NCI-H524 (cell line): ENCODE data around the gene ADAM11.

Experiments
- DNase-seq, 2 experiments: peaks; one replicate each; lab custom pipeline; 2025; lab: John Stamatoyannopoulos, UW

ADAM11 gene

DNA sequence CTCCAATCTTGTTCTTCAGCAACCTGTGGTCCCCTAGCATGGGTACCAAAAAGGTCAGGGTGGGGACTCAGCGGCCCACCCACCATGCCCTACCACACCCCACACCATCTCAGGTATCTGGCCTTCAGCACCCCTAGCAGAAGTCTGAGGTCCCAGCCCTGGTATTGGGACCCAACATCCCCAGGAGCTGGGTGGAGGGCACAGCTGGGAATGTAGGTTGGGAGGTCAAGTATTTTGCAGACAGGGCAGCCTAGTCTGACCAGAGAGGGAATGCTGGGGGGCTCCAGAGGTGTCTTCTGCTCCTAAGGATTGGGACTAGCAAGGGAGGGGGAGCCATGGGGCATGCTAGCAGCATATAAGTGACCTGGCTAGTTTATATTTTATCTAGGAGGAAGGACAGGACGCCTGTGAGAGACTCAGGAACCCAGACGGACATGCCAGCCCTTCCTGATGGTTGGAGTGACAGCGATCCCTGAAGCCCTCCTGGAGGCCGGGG, 822 bp upstream of the ADAM11 start:
- no peak for DNase-seq

DNA sequence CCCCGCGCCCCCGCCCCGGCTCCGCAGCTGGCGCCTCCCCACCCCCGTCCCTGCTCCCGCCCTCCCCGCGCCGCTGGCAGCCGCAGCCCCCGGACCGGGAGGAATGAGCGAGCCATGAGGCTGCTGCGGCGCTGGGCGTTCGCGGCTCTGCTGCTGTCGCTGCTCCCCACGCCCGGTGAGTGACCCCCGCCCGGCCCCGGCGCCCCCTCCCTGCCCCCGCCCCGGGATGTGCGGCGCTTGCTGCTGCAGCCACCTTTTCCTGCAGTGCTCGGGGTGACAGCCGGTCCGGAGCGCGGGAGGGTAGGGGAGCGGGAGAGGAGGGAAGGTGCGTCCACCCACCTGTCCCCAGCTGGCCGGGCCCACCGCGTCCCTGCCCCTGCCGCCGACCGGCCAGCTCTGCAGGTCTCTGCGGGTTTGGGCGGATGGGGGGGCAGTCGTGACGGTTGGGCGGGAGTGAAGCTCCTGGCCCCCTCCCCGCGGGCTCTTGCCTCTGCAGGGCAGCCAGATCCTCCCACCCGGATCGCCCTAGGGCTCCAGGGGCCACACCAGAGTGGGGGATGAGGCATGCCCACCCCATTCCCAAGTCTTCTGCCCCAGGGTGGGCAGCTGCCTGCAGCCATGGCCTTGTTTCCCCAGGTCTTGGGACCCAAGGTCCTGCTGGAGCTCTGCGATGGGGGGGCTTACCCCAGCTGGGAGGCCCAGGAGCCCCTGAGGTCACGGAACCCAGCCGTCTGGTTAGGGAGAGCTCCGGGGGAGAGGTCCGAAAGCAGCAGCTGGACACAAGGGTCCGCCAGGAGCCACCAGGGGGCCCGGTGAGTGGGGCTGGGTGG, 513 bp downstream of the ADAM11 start:
- peak in 1 of 2 experiments; percentile 47 for DNase-seq

DNA sequence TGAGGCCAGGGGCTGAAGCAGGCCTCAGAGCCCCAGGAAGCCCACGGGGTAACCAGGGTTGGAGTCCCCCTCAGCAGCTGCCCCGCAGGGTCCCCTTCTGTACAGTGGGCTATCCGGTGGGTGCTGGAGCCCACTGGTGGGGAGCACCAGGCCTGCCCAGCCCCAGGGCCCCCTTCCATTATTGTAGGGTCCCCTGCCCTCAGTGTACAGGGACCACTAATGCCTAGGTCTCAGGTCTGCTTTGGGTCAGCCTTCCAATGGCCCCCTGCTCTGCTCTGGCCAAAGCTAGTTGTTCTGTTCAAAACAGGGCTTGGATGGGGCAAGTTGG, 1.1 kb downstream of the ADAM11 start:
- DNase-seq, result no peak

DNA sequence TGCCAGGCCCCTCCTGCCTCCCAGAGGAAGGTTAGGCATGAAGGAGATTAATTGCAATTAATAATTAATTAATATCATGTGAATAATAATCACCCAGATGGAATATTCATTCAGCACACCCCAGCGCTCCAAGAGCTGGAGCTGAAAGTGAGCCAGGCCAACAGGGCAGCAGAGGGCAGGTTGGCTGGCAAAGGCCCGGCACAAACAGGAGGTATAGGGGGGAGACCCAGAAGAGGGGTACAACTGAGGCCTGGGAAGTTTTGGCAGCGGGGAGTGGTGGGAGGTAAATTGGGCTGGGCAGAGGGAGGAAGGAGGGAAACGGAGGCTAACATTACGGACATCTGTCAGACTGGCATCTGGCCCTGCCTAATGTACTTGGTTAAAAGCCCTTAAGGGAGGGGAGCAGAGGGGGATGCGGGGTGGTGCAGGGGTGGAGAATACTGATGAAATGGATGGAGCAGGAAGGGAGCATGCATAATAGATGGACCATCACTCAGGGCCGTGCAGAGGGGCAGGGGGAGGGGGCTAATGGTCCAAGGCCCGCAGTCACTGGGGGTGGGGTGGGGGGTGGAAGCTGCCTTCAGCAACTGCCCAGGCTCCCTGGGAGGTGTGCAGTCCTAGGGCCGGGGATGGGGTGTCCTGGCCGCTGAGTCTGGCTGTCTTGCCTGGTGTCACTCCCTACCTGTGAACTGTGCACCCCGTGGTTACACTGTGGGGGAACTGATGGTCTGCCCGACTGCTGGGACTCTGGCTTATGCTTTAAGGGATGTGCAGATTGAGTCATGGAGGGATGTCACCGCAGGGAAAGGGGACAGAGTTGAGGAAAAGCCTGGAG, 1.9 kb downstream of the ADAM11 start:
- peak; percentile 73 to 85 for DNase-seq

DNA sequence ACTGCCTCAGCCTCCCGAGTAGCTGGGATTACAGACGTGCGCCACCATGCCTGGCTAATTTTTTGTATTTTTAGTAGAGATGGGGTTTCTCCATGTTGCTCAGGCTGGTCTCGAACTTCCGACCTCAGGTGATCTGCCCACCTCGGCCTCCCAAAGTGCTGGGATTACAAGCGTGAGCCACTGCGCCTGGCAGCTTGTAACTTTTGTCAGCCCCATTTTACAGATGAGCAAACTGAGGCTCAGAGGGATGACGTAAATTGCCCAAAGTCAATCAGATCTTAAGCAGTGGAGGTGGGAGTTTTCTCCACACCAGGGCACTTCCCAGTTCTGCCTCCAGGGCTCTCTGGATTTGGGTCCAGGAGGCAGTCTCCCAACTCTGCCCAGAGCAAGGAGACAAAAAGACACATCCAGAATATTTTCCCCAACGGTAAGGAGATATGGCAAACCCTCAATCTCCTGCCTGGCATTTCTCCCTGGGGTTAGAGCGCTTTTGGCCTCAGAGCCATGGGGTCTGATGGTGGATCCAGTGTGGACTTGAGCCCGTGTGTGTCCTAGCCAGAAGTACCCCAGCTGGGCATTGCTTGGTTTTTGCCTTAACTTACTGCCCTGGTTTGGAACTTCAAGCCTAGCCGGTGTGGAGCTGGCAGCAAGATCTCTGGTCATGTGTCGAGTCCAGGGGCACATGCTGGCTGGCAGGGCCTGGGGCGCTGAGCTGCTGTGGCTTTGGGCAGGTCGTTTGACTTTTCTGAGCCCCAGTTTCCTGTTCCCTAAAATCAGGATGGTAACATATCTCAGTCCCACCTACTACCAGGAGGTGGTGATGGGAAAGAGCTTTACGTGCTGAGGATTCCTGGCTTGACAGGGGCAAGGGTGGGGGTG, 3.4 kb downstream of the ADAM11 start:
- no peak for DNase-seq

DNA sequence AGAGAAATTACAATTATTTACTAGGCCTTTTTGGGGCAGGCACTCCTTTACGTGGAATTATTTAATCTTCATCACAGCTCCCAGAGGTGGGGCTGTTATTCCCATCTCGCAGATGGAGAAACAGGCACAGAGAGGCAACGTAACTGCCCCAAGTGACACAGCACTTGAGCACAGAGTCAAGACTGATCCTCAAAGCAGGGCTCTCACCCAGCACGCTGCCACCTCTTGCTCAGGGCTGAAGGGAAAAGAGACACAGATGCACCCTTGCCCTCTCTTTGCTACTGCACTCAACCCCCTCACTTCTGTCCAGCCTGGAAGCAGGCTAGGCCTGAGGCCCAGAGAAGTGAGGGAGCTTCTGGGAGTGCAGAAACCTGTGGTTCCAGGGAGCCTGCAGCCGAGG, 4.4 kb downstream of the ADAM11 start:
- DNase-seq, result no peak

DNA sequence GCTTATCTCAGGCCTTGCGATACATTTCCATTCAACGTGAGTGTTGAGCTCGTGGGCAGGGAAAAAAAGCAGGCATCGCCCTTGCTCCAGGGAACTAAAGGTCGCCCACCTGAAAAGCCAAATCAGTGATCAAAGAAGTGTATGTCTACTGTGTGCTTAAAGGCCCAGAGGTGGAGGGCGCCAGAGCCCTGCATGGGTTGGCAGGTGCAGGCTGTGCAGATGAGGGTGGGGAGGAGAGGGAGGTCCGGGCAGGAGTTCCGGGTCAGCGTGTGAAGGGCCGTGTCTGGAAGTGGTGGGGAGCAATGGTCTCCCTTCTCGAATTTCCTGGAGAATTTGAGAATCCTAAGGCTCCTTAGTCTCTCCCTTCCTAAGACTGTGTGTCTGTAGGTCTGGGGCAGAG, 7.2 kb downstream of the ADAM11 start:
- DNase-seq, result no peak

DNA sequence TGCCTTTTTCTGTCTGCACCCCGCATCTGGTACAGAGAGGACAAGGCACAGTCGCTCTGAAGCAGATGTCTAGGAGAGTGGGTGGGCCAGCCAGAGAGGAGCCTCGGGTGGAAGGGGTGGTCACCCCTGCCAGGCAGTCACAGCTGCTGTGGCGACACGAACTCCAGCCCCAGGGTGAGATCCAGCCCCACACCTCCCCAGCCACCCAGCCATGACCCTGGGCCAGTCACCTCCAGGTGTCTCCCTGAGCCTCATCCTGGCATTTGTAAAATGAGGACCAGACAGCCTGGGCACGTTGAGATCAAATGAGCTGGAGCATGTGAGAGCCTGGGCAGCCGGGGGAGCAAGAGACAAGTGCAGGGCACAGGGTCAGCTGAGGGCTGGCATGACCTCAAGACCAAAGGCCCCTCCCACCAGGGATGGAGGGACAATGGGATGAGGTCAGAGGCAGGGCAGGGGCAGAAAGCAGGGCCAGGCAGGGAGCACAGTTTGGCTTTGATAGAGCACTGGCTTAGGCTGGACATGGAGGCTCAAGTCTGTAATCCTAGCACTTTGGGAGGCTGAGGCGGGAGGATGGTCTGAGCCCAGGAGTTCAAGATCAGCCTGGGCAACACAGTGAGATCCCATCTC, 7.7 kb downstream of the ADAM11 start:
- no peak for DNase-seq

DNA sequence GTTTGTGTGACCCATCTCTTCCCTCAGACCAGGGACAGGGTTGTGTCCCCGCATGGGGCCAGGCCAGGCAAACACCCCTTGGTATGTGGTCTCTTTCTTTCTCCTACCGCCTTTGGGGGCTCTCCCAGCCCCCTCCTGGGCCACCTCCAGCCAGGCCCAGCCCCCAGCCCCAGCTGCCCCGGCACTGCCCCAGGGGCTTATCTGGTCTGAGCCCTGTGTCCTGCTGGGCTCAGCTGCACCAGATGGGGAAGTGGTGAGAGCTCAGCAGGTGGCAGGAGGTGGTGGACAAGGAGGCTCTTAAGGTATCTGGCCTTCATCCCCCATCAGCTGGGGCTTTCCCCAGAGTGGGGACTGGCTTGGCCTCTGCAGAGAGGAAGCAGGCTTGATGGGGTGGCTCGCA, 8.7 kb downstream of the ADAM11 start:
- peak; percentile 52 to 76 for DNase-seq

DNA sequence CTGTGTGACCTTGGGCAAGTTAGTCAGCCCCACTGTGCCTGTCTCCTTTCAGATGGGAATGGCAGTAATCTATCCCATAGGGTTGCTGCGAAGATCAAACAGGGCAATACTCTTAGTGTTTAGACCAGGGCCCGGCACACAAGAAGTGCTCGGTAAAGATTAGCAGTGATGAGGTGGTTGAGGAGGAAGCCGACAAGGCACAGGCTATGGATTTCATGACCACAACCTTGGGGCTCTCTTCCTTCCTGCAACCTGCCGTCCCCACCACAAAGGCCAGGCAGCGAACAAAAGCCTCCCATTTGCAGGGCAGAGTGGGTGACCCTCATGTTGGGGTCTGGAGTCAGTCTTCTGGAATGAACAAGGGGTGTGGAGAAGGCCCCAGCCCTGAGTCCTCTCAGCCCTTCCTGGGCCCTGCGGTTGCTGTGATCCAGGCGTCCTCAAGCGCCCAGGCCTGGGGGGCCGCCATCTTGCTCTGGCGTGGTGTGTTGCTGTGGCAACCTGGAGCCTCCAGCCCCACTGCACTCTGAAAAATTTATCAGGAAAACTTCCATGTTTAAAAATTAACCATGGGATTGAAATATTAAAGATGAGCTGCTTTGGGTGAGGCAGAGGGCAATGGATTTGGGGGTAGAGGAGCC, 9.8 kb downstream of the ADAM11 start:
- no peak for DNase-seq

DNA sequence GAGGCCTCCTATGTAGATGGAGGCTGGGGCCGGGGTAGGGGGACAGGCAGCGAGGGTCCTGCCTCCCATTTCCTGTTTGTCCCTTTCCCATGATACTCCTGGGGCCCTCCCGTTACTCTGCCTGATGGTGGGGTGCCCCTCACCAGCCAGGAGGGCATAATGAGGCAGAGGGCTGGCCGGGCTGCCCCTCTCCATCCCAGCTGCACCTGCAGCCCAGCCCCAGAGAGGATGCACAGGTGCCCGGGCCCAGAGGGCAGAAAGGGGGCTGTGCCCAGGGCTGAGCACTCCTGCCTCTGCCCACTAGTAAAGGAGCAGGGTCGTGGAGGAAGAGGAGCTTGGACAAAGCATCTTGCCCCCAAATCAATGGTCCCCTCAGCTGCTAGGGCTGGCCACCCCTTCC, 10.4 kb downstream of the ADAM11 start:
- no peak for DNase-seq

DNA sequence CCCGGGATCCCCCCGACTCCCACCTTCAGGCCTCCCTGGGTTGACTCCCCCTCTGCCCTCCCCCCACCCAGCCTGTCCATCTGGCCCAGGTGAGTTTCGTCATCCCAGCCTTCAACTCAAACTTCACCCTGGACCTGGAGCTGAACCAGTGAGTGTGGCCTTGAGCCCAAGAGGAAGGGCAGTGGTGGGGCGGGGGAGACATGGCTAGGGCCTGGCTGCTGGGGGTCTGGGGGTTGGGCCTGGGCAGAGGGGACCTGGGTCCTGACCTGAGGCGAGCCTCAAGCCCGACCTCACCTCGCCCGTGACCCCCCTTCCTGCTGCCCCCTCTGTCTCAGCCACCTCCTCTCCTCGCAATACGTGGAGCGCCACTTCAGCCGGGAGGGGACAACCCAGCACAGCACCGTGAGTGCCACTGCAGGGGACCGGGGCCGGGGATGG, 10.9 kb downstream of the ADAM11 start:
- DNase-seq, result no peak

DNA sequence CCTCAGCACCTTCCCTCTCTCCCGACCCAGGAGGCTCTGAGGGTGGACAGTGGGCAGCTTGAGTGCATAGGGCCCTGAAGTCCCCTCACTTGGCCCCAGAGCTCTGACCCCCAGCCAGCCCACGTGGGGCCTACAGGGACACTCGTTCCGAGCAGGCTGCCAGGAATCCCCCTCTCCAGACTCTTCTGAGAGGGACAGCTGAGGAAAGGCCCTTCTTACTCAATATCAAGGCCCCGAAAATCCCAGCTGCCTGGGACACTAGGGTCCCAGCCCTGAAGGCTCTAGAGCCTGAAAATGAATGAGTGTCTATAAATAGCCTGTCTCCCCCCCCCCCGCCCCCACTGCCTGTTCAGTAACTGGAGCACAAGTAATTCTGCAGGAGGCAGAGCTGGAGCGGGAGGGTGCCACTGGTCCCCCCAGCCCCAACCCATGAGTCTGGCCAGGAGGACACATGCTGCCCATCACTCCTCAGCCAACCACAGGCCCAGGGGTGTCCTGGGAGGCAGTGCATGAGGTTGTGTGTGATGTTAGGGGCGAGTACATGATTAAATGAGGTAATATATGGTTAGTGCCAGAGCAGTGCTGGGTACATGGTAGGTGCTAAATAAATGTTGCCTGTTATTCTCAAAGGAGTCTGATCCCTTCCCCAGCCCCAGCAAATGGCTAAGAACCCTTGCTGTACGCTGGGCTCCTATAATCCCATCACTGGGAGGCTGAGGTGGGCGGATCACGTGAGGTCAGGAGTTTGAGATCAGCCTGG, 11.6 kb downstream of the ADAM11 start:
- no peak for DNase-seq

DNA sequence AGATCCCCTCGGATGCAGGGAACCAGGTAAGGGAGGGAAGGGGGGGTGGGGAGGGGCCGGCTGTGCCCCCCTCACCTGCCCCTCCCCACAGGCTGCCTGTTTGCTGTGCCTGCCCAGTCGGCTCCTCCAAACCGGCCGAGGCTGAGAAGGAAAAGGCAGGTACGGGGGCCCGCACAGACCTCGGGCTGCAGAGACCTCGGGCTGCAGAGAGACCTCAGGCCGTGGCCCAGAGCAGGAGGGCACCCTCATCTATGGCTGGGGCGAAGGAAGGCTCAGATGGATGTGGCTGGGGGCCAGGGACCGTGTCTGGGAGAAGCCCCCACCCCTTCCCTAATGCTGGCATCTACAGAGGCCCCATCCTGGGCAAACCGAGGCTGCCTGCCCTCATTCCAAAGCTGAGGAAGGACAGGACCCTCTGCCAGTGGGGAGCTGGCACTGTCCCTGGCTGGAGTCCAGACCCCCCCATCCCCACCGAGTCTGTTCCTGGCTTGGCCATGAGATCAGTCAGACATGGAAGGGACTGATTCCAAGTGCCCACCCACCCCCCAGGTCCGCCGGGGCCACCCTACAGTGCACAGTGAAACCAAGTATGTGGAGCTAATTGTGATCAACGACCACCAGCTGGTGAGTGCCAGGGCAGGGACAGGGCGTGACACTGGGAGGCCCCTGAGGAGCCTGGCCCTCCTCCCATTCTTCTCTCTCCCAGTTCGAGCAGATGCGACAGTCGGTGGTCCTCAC, 13.7 kb downstream of the ADAM11 start:
- DNase-seq, result no peak

DNA sequence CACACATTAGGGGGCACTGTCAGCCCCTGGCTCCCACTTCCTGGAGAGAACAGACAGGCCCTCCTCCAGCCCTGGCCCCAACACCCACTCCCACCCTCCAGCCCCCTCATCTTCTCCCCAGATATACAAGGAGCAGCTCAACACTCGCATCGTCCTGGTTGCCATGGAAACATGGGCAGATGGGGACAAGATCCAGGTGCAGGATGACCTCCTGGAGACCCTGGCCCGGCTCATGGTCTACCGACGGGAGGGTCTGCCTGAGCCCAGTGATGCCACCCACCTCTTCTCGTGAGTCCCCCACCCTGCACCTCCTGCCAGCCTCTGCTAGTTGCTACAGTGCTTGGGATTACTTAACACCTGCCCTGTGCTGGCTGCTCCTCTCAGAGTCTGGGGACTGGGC, 14.4 kb downstream of the ADAM11 start:
- DNase-seq, result peak in 1 of 2 experiments; percentile 22

DNA sequence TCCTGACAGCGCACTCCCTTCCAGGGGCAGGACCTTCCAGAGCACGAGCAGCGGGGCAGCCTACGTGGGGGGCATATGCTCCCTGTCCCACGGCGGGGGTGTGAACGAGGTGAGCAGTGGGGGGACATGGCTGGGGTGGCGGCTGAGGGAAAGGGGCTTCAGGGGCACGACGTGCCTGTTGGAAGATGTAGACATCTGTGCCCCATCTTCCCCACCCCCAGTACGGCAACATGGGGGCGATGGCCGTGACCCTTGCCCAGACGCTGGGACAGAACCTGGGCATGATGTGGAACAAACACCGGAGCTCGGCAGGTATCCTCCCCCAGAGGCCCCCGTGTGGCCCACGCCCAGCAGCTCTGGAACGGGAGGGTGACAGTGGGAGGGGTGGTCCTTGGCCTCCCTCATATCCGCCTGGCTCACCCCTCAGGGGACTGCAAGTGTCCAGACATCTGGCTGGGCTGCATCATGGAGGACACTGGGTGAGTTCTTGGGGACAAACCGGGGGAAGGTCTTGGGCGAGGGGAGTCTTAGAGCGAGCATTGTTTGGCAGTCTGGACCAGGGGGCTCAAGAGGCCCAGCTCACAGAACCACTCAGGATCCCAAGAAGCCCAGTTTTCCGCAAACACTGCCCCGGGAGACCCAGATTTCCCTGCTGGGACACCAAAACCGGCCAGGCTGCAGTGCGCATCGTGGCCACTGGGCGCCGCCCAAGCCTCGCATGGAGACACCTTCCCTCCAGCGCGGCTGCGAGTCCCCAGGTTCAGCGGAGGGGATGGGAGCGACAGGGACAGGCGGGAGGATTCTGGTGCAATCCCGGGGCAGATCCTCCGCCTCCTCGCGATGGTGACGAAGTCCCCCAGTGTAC, 15.7 kb downstream of the ADAM11 start:
- peak; percentile 79 to 92 for DNase-seq

DNA sequence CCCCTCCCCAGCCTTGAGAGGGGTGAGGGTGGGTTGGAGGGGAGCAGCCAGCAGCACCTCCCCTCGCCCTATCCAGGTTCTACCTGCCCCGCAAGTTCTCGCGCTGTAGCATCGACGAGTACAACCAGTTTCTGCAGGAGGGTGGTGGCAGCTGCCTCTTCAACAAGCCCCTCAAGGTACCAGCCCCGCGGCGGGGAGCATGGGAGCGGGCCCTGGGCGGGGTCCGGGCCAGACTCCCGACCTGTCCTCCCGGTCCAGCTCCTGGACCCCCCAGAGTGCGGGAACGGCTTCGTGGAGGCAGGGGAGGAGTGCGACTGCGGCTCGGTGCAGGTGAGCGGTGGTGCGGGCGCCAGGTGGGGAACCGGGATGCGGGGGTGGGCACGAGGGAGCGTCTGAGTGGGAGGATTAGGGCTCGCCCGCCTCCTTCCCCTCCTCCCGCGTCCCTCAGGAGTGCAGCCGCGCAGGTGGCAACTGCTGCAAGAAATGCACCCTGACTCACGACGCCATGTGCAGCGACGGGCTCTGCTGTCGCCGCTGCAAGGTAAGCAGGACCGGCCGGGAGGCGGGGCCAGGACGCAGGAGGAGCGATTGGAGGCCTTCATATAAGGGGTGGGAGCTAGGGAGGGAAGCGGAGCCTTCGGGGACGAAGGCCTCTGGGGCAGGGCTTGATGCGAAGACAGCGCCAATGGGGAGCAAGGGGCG, 16.5 kb downstream of the ADAM11 start:
- peak; percentile 99 for DNase-seq
